Activated T-cell treated with anti-CD3 and anti-CD28 coated beads for 1 hour (primary cell): ENCODE measurements around the gene LDB2.
"Not testable (repeated sequence)": the region's sequence is repeated elsewhere in the genome, so short reads cannot be mapped to it uniquely, and the experiment has no call there.

ENCODE experiments used
- DNase-seq: peaks from one replicate; pipeline ENCODE4 v3.0.0-alpha.2; 2020; ENCODE audit warnings: low read depth

The LDB2 gene

DNA sequence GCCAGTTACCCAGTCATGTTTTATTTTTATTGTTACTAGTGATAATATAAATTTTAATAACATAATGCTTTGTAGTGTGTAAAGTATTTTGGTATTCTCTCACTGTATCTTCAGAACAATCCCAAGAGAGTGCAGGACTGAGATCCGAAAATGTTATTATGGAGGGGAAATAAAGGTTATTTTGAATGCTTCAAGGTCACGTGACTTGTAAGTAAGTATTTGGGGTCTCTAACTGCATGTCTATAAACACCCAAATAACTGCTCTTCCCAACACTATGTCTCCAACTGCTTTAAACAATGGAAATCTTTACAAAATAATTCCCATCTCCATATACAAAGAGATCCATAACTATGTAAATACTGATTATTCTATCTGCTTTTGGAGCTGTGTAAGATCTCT is 302.2 kb downstream of the LDB2 start:
- no peak for DNase-seq

GRCh38 chr4:16594128-16594527 is 304.3 kb downstream of the LDB2 start:
- DNase-seq, result no peak

- no peak for DNase-seq
These were observed 305.1 kb downstream of the LDB2 start for GRCh38 chr4:16593386-16593785.

- no peak for DNase-seq
These were observed 307.1 kb downstream of the LDB2 start for GRCh38 chr4:16591272-16591826.

DNA sequence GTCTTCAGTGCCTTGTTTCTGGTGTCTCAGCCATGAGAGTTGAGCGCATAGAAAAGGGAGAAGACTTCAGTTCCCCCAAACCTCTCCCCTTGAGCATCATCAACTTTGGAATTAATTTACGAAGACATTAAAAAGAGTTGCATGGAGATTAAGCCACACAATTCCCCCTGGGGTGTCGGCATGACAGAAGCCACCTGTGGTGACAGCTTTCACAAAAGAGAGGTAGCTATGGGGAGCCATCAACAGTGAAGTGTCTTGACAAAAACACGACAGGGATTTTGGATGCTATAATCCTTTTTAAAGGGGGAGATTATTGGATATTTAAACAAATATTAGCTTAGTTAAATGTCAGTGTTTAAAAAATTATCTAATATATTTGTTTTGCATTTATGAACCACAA is 307.6 kb downstream of the LDB2 start:
- DNase-seq, result no peak

- DNase-seq, result no peak
These were observed 309.8 kb downstream of the LDB2 start for GRCh38 chr4:16588651-16589050.

DNA sequence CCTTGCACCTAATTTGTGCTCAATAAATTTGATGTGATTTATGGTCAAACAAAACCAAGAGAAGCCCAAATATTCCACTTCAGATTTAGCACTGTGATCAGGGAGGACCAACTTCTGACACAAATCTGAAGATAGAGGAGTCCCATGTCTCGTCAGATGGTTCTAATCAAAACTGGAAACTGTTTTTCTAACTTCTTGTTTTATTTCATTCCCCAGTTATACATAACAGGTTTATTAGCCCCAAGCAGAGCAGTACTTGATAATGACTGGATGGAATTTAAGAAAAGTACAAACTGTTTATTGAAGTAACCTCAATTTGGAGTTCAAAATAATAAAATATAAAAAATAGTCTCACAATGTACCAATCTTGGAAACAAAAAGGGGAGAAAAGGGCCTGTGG is 310.3 kb downstream of the LDB2 start:
- DNase-seq, result no peak

GRCh38 chr4:16585053-16585452 is 313.4 kb downstream of the LDB2 start:
- DNase-seq, result no peak

DNA sequence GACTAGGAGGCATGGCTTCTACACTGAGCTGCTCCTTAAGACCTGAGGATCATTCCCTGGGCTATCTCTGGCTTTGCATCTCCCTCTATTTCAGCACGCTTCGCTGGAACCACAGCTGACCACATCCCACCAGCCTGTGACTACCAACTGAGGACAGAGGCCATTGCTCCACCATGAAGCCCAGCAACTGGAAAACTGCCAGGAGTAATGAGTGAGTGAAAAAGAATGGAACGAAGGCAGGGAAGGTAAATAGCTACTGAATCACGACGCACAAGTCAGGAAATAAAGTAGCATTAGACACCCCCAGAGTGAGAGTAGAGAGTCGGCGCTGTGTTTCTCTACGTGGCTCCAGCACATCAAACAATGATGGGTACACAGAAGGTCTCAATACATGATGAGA is 314.7 kb downstream of the LDB2 start:
- no peak for DNase-seq

GRCh38 chr4:16582526-16582925 is 315.9 kb downstream of the LDB2 start:
- no peak for DNase-seq

DNA sequence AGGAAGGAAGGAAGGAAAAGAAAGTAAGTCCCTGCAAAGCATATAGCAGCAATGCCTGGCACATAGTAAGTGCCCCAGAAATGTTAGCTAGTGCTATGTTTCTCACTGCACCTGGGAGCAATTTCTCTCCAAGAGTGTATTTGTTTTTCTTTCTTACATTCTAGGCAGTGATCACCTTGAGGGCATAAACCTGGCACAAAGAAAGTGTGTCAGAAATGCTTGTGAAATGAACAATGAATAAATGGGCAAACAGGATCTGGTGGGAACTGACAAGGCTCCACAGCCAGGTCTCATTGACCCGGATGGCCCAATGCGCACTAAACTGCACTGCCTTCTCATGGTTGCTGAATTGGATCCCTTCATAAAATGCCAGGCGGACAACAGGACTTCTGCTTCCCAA is 316.4 kb downstream of the LDB2 start:
- no peak for DNase-seq

DNA sequence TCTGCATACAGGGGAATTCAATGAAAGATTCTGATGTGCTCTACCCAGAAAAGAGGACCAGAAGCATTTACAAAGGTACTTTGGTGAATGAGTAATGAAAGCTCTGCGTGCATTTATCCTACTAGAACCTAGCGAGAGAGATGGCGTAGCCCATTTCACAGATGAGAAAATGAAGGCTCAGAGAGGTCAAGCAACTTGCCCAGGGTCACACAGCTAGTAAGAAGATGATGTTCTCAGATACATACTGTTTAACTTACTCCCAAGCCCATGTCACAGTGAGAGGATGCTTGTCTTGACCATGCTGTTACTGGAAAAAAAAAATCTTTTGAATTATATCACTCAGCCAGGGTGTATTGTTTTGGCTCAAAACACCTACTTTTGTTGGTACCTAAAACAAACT is 317.3 kb downstream of the LDB2 start:
- no peak for DNase-seq

GRCh38 chr4:16580514-16580913 is 317.9 kb downstream of the LDB2 start:
- no peak for DNase-seq

- no peak for DNase-seq
These were observed 318.6 kb downstream of the LDB2 start for GRCh38 chr4:16579866-16580265.

DNA sequence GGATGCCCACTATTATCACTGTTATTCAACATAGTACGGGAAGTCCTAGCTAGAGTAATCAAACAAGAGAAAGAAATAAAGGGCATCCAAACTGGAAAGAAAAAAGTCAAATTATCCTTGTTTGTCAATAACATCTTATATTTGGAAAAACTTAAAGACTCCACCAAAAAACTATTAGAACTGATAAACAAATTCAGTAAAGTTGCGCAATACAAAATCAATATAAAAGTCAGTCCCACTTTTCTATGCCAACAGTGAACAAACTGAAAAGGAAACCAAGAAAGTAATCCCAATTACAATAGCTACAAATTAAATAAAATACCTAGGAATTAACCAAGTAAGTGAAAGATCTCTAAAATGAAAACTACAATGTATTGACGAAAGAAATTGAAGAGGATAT is 321.3 kb downstream of the LDB2 start:
- no peak for DNase-seq

- no peak for DNase-seq
These were observed 323.5 kb downstream of the LDB2 start for GRCh38 chr4:16574981-16575380.

DNA sequence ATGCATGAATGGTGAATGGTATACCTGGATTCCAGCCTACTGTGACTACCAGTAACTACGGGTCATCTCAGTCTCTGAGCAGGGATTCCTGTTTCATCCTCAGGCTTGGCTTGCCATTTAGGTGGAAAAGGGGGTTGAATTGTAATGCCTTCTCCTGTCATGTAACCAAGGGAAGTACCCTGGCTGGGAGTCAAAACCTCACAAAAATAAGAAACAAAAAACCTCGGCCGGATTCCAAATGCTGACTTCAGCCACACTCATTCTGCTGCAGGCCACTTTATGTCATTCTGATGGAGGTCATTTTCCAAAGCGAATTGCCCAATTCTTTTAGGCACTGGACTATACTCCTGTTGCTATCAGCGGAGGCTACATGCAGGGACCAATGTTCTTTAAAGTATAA is 324.7 kb downstream of the LDB2 start:
- DNase-seq, result no peak

GRCh38 chr4:16573206-16573605 is 325.2 kb downstream of the LDB2 start:
- no peak for DNase-seq

DNA sequence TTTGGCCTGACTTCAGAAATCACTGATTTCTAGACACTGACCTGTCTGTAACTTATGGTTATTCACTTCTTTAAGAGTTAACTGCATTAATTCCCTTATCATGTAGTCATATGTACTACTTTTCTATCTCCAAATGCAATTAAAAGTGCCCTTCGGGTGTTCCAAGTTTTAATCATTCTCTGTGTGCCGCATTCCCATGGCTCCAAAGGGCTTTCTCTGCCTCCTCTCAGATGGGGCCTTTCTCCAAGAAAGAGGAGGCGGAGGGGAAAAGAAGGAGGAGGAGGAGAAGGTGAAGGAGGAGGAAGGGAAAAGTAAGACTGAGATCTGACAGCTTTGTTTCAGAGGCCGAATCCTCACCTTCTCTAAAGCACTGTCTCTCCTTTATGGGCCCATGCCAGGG is 325.8 kb downstream of the LDB2 start:
- no peak for DNase-seq

GRCh38 chr4:16572161-16572560 is 326.3 kb downstream of the LDB2 start:
- no peak for DNase-seq

- DNase-seq, result no peak
These were observed 328.7 kb downstream of the LDB2 start for GRCh38 chr4:16569790-16570189.

DNA sequence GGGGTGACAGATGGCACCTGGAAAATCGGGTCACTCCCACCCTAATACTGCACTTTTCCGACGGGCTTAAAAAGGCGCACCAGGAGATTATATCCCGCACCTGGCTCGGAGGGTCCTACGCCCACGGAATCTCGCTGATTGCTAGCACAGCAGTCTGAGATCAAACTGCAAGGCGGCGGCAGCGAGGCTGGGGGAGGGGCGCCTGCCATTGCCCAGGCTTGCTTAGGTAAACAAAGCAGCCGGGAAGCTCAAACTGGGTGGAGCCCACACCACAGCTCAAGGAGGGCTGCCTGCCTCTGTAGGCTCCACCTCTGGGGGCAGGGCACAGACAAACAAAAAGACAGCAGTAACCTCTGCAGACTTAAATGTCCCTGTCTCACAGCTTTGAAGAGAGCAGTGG is 341.1 kb downstream of the LDB2 start:
- DNase-seq, result not testable (repeated sequence)

- DNase-seq, result no peak
These were observed 343.3 kb downstream of the LDB2 start for GRCh38 chr4:16555156-16555555.

- DNase-seq, result no peak
These were observed 347.9 kb downstream of the LDB2 start for GRCh38 chr4:16550531-16550930.

- no peak for DNase-seq
These were observed 352.8 kb downstream of the LDB2 start for GRCh38 chr4:16545656-16546055.
